HG03196 (cell line): ENCODE data around the gene ZNF320.
"Not testable (repeated sequence)": the region's sequence is repeated elsewhere in the genome, so short reads cannot be mapped to it uniquely, and the experiment has no call there.

ENCODE experiments used
- ATAC-seq: cut with Tn5 transposase; IDR thresholded peaks from one replicate; pipeline ENCODE4 v1.9.1; 2021; ENCODE audit not compliant: unreplicated experiment

ZNF320 gene

GRCh38 chr19:52897138-52897935 lies at the start of gene ZNF320:
Gene ZNF320 (minus strand): TSS chr19:52897635. CDS start chr19:52890255, 7,380 bp downstream.
- ATAC-seq, result peak; percentile 96

DNA sequence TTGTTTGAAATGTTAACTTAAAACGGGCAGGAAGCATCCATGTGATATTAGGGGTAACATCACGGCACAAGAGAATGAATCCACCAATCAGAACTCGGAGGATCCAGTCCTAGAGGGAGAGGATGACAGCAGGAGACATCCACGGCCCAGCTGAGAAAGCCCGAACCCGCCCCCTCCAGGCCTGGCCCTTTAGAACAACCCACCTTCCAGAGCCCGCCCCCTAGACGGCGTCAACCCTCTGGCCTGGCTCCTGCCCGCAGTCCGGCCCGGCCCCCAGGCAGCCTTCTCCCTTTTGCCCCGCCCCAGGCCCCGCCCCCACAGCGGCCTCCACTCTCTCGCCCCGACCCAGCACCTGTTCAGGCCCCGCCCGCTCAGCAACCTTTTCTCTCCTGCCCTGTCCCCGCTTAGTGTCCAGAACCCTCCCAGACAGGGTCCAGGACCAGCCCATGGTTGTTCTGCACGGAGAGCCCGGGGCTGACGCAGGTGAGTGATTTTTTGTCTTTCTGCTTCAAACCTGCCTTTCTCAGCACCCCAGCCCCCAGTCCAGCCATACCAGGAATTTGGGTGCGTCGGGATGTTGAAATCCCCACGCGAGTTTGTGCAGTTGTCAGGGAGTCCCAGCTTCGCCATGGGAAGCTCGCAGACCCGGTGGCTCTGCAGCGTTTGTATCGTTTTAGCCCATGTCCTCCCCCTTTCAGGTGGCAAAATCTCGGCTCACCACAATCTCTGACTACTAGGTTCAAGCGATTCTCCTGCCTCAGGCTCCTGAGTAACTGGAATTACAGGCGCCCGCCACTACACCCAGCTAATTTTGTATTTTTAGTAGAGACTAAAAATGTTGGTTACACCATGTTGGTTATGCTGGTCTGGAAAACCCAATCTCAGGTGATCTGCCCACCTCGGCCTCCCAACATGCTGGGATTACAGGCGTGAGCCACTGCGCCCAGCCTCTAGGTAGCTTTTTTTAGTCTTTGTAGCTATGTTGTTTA lies 49.2 kb upstream of the ZNF320 start:
- no peak for ATAC-seq

DNA sequence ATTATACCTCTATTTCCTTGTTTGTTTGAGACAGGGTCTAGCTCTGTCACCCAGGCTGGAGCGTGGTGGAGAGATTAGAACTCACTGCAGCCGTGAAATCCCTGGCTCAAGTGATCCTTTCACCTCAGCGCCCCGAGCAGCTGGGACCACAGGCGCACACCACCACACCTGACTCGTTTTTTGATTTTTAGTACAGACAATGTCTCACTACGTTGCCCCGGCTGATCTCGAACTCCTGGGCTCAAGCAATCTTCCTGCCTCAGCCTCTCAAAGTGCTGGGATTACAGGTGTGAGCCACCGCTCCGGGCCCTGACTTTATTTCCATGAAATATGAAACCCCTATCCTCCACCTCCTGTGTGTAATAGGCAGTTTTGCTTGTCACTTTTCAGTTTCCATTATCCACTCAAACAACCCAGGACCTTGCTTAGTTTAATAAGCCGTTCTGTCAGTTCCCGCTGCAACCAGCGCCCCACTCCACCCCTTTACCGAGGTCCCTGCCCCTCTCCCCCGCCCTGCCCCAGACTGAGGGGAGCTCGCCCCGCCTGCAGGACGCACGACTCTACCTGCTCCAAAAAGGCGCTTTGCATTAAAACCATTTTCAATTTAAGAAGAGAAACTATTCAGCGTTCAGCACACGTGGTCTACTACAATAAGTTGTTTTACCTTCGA lies 48.4 kb upstream of the ZNF320 start:
- no peak for ATAC-seq

DNA sequence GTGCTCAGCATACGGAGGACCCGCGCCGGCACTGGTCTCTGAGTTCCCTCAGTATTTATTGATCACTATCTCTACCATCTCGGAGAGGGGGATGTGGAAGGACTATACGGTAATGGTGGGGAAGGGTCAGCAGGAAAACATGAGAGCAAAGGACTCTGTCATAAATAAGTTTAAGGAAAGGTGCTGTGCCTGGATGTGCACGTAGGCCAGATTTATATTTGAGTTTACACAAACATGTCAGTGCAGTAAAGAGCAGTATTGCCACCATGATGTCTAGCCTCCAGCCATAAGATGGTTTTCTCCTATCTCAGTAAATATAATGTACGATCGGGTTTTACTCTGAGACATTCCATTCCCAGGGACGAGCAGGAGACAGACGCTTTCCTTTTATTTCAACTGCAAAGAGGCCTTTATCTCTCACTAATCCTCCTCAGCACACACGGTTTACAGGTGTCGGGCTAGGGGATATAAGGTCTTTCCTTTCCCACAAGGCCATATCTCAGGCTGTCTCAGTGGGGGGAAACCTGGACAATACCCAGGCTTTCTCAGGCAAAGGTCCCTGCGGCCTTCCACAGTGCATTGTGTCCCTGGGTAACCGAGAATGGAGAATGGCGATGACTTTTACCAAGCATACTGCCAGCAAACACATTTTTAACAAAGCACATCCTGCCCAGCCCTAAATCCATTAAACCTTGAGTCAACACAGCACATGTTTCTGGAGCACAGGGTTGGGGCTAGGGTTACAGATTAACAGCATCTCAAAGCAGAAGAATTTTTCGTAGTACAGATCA lies 47.5 kb upstream of the ZNF320 start:
- ATAC-seq, result not testable (repeated sequence)

DNA sequence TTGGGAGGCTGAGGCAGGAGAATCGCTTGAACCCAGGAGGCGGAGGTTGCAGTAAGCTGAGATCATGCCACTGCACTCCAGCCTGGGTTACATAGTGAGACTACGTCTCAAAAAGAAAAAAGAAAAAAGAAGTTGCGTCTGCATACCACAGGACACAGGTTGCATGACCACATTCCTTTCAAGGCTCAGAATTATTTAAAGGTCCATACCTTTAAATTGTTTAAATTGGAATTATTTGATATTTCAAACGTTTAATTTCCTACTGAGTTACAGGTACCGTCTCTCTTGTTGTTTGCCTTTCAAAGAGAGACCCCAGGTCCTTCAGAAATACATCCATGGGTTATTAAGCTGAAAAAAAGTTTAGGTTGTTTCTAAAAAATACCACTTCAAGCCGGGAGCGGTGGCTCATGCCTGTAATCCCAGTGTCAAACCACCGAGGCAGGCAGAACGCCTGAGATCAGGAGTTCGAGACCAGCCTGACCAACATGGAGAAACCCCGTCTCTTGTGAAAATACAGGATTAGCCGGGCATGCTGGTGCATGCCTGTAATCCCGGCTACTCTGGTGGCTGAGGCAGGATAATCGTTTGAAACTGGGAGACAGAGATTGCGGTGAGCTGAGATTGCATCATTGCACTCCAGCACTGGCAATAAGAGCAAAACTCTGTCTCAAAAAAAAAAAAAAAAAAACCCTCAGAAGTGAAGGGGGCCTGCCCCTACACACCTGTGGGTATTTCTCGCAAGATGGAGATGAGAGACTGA lies 46.6 kb upstream of the ZNF320 start:
- ATAC-seq, result no peak

- ATAC-seq, result no peak
These were observed 45.9 kb upstream of the ZNF320 start for GRCh38 chr19:52943134-52943883.

DNA sequence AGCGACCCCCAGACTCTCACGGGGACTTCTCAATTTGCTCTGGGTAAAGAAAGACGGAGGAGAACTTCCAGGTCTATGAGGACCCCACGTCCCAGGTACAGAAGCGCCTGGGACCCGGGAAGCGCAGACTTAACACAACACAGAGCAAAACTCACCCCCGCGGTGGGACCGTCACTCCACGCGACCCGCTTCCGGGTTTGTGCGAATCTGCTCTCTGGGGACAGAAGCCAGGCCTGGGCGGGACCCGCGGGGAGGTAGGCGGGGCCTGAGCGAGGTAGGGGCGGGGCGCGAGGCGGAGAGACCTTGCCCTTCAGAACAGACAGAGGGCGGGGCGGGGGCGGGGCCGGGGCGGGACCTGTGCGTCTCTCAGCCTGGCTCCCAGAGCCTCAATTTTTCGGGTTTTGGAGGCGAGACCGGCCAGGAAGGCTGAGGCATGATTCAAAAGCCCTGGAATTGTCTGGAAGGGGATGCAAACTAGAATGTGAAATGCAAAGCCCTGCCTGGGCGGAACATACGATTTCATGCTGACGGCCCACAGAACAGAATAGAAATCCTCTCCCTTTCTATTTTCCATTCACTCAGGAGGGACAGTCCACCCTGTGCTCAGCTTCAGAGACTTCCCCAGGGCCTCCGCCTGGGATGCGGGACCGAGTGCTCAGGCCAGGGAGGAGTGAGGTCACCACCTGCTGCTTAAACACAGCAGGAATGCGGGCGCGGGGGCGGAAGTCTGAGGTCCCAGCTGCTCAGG lies 45.1 kb upstream of the ZNF320 start:
- peak; percentile 96 for ATAC-seq

GRCh38 chr19:52941941-52942385 lies 44.5 kb upstream of the ZNF320 start:
- peak; percentile 26 for ATAC-seq

DNA sequence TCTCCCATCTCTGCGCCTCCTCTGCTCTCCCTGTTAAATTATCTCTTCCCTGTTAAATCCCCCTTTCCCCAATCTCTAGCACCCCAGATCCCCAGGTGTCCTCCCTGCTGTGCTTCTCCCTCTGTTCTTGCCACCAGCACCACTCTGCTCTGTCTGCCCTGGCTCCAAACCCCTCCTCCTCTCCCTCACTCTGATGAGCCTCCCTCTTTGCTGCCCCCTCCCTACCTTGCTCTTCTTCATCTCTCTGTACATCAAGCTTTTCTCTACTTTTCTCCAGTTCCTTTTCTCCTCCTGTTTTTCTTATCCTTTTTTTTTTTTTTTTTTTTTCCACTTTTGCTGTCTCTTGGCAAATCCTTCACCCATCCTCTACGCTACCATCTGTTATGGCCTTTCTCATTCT lies 44.1 kb upstream of the ZNF320 start:
- not testable (repeated sequence) for ATAC-seq

DNA sequence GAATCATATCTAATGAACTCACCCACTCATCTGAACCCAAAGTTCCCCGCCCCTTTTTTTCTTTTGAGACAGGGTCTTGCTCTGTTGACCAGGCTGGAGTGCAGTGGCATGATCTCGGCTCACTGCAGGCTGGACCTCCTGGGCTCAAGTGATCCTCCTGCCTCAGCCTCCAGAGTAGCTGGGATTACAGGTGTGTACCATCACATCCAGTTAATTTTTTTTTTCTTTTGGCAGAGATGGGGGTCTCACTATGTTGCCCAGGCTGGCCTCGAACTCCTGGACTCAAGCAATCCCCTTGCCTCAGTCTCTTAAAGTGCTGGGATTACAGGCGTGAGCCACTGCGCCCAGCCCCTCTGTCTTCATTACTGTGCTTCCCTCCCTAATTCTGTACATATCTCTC lies 43.5 kb upstream of the ZNF320 start:
- ATAC-seq, result not testable (repeated sequence)

DNA sequence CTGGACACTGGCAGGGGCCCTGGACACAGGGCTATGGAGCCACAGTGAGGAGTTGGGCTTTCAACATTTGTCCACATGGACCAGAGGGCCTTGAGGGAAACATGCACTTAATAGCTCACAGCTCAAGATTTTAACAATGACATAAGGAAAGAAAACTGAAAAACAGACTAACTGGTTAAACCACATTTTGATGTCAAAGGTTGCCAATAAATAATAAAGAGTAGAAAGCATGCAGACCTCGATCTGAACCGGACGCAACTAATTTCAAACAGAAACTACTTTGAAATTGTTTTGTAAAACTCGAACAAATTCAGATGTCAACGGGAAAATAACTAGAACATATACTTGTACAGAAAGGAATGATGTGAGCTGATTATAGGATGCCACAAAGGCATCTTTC lies 41.3 kb upstream of the ZNF320 start:
- ATAC-seq, result no peak

- no peak for ATAC-seq
These were observed 39.5 kb upstream of the ZNF320 start for GRCh38 chr19:52936954-52937325.

DNA sequence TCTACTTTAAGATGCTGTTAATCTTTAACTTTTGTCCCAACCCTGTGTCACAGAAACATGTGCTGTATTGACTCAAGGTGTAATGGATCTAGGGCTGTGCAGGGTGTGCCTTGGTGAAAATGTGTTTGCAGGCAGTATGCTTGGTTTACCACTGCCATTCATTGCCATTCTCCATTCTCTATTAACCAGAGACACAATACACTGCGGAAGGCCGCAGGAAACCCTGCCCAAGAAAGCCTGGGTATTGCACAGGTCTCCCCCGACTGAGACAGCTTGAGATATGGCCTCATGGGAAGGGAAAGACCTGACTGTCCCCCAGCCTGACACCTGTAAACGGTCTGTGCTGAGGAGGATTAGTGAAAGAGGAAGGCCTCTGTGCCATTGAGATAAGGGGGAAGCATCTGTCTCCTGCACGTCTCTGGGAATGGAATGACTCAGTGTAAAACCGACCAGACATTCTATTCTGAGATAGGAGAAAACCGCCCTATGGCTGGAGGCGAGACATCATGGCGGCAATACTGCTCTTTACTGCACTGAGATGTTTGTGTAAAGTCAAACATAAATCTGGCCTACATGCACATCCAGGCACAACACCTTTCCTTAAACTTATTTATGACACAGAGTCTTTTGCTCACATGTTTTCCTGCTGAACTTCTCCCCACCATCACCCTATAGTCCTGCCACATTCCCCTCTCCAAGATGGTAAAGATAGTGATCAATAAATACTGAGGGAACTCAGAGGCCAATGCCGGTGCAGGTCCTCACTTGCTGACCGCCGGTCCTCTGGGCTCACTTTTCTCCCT lies 38.9 kb upstream of the ZNF320 start:
- no peak for ATAC-seq

DNA sequence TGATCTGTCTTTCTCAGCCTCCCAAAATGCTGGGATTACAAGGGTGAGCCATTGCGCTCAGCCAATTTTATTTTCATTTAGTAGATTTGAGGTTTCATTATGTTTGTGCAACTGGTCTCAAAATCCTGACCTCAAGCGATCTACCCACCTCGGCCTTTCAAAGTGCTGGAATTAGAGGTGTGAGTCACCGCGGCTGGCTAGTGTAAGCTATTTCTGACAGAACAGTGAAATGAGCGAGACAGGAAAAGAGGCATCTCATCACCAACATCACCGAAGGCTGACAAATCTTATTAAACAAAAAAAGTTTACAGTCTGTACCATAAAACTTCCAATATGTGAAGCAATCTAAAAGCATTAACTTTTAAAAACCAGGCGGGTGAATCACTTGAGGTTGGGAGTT lies 38.0 kb upstream of the ZNF320 start:
- ATAC-seq, result no peak

DNA sequence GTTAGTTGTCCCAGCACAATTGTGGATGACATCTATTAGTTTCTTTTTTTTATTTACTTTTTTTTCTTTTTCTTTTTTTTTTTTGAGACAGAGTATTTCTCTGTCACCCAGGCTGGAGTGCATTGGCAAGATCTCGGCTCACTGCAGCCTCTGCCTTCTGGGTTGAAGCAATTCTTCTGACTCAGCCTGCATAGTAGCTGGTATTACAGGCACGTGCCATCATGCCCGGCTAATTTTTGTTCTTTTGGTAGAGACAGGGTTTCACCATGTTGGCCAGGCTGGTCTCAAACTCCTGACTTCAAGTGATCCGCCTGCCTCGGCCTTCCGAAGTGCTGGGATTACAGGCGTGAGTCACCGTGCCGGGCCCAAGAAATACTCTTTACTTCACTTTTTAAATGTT lies 27.2 kb upstream of the ZNF320 start:
- ATAC-seq, result not testable (repeated sequence)

- no peak for ATAC-seq
These were observed 26.6 kb upstream of the ZNF320 start for GRCh38 chr19:52923778-52924593.
